Panc1 (cell line): Measurements from ENCODE around the gene LEMD2.

ENCODE experiments used
- CTCF ChIP-seq: fragments of 450-650 bp; IDR thresholded peaks from 2 replicates; pipeline ENCODE4 v1.5.1; 2017; ENCODE audit warnings: mild to moderate bottlenecking
- POLR2AphosphoS5 ChIP-seq: IDR thresholded peaks from 2 replicates; pipeline ENCODE4 v1.6.1; 2012; ENCODE audit warnings: mild to moderate bottlenecking, low read depth, low read length, moderate library complexity
- REST ChIP-seq, 2 experiments: IDR thresholded peaks; 2 replicates each; pipeline ENCODE4 v1.6.1; 2011 to 2012; ENCODE audit warnings: low read depth in 2 of 2, control low read depth in 1 of 2, low read length in 1 of 2, mild to moderate bottlenecking in 1 of 2, moderate library complexity in 1 of 2; ENCODE audit not compliant: insufficient read depth in 1 of 2
- SIN3A ChIP-seq: IDR thresholded peaks from 2 replicates; pipeline ENCODE4 v1.6.1; 2012; ENCODE audit warnings: low read depth, mild to moderate bottlenecking, low read length, moderate library complexity, borderline replicate concordance; ENCODE audit not compliant: insufficient read depth
- TCF7L2 ChIP-seq: IDR thresholded peaks from 2 replicates; pipeline ENCODE4 v1.6.1; 2011; ENCODE audit warnings: mild to moderate bottlenecking, low read depth, low read length, inconsistent platforms

GRCh38 chr6:33765368-33765767, 23.6 kb downstream of the LEMD2 start:
- TF ChIP-seq CTCF (no peak), POLR2AphosphoS5 (no peak), REST (IDR thresholded peaks at IDR 0.05; ENCODE audit: insufficient read depth in 1 of 2, low read depth in 2 of 2, low read length in 1 of 2) (no peak), TCF7L2 (no peak), SIN3A (no peak)
